Retinal pigment epithelial cell (primary cell): ENCODE results near the gene RIN1.

ENCODE experiments used
- DNase-seq: peaks from one replicate; pipeline ENCODE4 v3.0.0-alpha.2; 2010; ENCODE audit warnings: low read depth
- H3K4me3 ChIP-seq: 2 replicates; pipeline ENCODE4 v1.5.1; 2011; ENCODE audit warnings: mild to moderate bottlenecking, low read length, control low read depth, moderate library complexity
- CTCF ChIP-seq: conservative IDR thresholded peaks from 2 replicates; pipeline ENCODE4 v1.5.1; 2011; ENCODE audit warnings: low read depth, low read length, control low read depth, inconsistent platforms

The RIN1 gene

DNA sequence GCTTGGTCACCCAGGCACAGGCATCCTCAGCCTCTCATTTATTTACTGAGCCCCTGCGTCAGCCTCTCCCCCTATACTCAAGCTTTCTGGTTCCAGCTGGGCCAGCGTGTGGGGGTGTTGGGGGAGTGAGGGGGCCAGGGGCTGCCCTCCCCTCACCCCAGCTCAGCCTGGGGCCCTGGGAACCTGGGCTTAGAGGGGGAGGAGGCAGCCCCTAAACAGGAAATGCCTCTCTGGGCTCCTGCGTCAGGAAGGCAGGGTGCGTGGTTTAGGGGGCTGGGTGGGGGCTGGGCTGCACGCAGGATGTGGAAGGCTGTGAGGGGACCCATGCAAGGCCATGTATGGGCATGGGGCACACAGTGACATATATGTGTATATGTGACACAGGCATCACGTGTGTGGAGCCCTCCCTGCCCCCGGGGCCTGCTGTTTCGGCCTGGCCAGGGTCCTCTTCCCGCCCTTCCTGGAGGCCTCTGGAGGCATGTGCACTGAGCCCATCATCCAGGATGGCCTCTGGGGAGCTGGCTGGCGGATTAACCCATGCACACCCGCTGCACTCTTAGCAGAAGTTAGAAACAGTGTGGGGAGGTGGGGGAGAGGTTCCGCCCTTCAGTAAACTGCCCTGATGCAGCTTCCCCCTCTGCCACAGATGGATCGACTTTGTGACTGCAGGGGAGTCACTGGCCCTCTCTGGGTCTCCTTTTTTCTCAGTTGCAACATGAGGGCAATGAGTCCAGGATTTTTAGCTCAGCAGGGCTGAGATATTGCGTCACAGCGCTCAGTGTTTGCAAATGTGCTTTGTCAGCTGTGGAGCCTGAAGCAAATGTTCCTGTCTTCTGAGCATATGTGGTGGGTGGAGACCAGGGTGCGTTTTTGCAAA is 18.3 kb downstream of the RIN1 start:
- no peak for DNase-seq
- no peak overlapping the region for H3K4me3 ChIP-seq
- TF ChIP-seq CTCF, result no peak

DNA sequence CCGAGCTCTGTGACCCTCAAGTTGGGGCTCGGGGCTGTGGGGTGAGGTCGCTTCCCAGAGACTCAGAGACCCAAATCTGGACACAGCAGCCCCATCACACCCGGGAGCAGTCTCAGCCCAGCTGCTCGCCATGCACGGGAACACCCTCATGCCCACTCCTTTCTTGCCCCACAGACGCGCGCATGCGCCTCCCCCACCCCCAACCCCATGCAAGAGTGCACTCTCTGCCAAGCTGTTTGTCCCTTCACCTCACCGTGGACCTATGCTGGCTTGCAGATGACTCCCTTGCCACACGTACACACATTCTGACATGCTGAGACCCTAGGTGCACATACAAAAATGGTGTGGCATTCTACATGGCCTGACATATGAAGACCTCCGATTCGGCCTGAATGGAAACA is 18.9 kb downstream of the RIN1 start:
- no peak for TF ChIP-seq CTCF
- no peak overlapping the region for H3K4me3 ChIP-seq
- DNase-seq, result no peak

DNA sequence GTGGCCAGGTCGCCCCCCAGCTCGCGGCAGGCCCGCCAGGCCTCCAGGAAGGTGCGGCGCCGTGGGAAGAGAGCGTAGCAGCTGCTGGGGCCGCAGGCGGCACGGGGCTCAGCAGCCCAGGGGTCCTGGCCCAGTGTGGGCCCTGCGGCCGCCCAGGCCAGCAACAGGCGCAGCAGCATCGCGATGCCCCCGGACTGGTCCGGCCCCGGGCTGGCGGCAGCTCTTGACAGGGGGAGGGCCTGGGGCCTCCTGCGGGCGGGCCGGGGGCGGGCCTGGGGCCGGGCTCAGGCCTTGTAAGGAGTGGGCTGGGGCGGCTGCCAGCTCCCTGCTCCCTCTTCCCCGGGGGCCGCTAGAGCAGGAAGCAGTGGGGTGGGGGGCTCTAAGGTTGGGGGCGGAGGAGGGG is 19.4 kb downstream of the RIN1 start, which contains the start of gene CD248:
CD248 (minus strand) TSS at position 196 of the 403 bp plus-strand sequence; CDS start at position 179, 17 bp downstream.
- no peak for TF ChIP-seq CTCF
- DNase-seq, result no peak
- H3K4me3 ChIP-seq, result no peak within 1 kb of the TSS

DNA sequence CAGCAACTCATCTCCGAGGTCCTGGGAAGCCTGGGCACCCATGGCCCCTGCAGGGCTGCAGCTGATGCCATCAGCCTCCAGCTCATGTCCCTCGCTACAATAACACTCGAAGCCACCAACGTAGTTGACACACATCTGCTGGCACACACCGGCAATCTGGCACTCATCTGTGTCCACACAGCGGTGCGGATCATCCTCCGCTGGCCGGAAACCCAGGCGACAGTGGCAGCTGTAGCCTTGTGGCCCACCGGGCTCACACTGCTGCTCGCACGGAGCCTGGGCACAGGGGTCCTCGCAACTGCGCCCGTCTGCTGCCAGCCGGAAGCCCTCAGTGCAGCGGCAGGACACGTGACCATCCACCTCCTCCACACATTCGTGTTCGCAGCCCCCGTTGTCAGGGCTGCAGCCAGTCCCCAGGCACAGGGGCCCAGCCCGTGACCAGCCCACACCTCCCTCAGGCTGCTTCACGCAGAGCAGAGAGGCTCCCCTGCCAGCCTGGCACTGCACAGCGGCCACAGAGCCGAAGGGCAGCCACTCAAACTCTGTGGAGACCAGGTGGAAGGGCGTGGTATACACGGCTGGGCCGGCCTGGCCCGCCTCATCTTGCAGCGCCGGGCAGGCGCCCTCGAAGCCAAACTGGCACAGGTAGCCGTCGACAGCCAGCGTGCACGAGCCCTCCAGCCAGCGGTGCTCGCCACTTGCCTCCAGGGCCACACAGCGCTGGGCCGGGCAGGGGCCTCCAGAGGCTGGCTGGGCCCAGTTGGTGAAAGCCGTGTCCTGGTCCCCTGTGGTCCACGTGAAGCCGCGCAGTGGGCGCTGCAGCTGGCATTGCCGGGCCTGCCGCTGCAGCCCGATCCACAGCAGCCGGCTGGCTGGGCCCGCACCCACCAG is 20.1 kb downstream of the RIN1 start:
- no peak overlapping the region for H3K4me3 ChIP-seq
- no peak for TF ChIP-seq CTCF
- no peak for DNase-seq

- DNase-seq, result no peak
- no peak overlapping the region for H3K4me3 ChIP-seq
- TF ChIP-seq CTCF, result no peak
These were observed 20.7 kb downstream of the RIN1 start for GRCh38 chr11:66315498-66315885.

- H3K4me3 ChIP-seq, result no peak overlapping the region
- DNase-seq, result no peak
- TF ChIP-seq CTCF, result no peak
These were observed 21.4 kb downstream of the RIN1 start for GRCh38 chr11:66314561-66315497.
